Measurements from ENCODE around the gene TMOD4.

Gene TMOD4

GRCh38 chr1:151167116-151167515 lies 8.7 kb downstream of the TMOD4 start:
- no peaks in the 10 kb centered on the region for H3K27me3 ChIP-seq (ENCODE audit: control insufficient read depth in 1 of 2, insufficient read depth in 2 of 2, low read length in 2 of 2)
- no peak overlapping the region for H3K9ac ChIP-seq (ENCODE audit: low read length)
- peak overlapping the region in 1 of 2 donors; percentile 92 for H3K4me3 ChIP-seq (ENCODE audit: low read depth in 1 of 2, low read length in 2 of 2)
- H3K36me3 ChIP-seq (ENCODE audit: insufficient read depth, low read length), result peaks cover 21% of the 10 kb centered on the region
- no peak overlapping the region for H3K27ac ChIP-seq (ENCODE audit: low read depth, low read length)
- H3K4me1 ChIP-seq (ENCODE audit: insufficient read depth, low read length), result peaks cover 22% of the 10 kb centered on the region
- H3K9me3 ChIP-seq (ENCODE audit: low read length), result no peaks in the 10 kb centered on the region

- peak overlapping the region; percentile 80 to 92 for H3K4me3 ChIP-seq (ENCODE audit: low read depth in 1 of 2, low read length in 2 of 2)
- peak overlapping the region; percentile 66 for H3K9ac ChIP-seq (ENCODE audit: low read length)
- H3K27ac ChIP-seq (ENCODE audit: low read depth, low read length), result peak overlapping the region; percentile 83
- peaks cover 26% of the 10 kb centered on the region for H3K36me3 ChIP-seq (ENCODE audit: insufficient read depth, low read length)
- H3K9me3 ChIP-seq (ENCODE audit: low read length), result no peaks in the 10 kb centered on the region
- H3K27me3 ChIP-seq (ENCODE audit: control insufficient read depth in 1 of 2, insufficient read depth in 2 of 2, low read length in 2 of 2), result no peaks in the 10 kb centered on the region
- H3K4me1 ChIP-seq (ENCODE audit: insufficient read depth, low read length), result peaks cover 22% of the 10 kb centered on the region
Observed at GRCh38 chr1:151166505-151166956, 9.2 kb downstream of the TMOD4 start.

GRCh38 chr1:151165738-151166504 lies 9.9 kb downstream of the TMOD4 start, which contains the start of the genes LYSMD1 and SCNM1:
LYSMD1 (minus strand) TSS chr1:151165902; CDS start chr1:151165258, 644 bp downstream.
SCNM1 (plus strand) TSS chr1:151166144; CDS start chr1:151166153, 9 bp downstream.
- Histone ChIP-seq H3K9me3 (ENCODE audit: low read length) (no peaks in the 10 kb centered on the region), H3K9ac (ENCODE audit: low read length) (peak within 1 kb of the TSS; percentile 82), H3K27ac (ENCODE audit: low read depth, low read length) (peak within 1 kb of the TSS; percentile 98), H3K36me3 (ENCODE audit: insufficient read depth, low read length) (peaks cover 31% of the 10 kb centered on the region), H3K4me1 (ENCODE audit: insufficient read depth, low read length) (peaks cover 22% of the 10 kb centered on the region), H3K27me3 (ENCODE audit: control insufficient read depth in 1 of 2, insufficient read depth in 2 of 2, low read length in 2 of 2) (no peaks in the 10 kb centered on the region), H3K4me3 (ENCODE audit: low read depth in 1 of 2, low read length in 2 of 2) (peak within 1 kb of the TSS; percentile 80 to 92)

- no peaks in the 10 kb centered on the region for H3K27me3 ChIP-seq (ENCODE audit: control insufficient read depth in 1 of 2, insufficient read depth in 2 of 2, low read length in 2 of 2)
- no peaks in the 10 kb centered on the region for H3K9me3 ChIP-seq (ENCODE audit: low read length)
- H3K9ac ChIP-seq (ENCODE audit: low read length), result peak overlapping the region; percentile 82
- peak overlapping the region; percentile 58 to 92 for H3K4me3 ChIP-seq (ENCODE audit: low read depth in 1 of 2, low read length in 2 of 2)
- peaks cover 26% of the 10 kb centered on the region for H3K4me1 ChIP-seq (ENCODE audit: insufficient read depth, low read length)
- peak overlapping the region; percentile 98 for H3K27ac ChIP-seq (ENCODE audit: low read depth, low read length)
- H3K36me3 ChIP-seq (ENCODE audit: insufficient read depth, low read length), result peaks cover 36% of the 10 kb centered on the region
Observed at GRCh38 chr1:151165281-151165737, 10.5 kb downstream of the TMOD4 start.

- peak overlapping the region; percentile 58 to 92 for H3K4me3 ChIP-seq (ENCODE audit: low read depth in 1 of 2, low read length in 2 of 2)
- no peaks in the 10 kb centered on the region for H3K9me3 ChIP-seq (ENCODE audit: low read length)
- H3K27me3 ChIP-seq (ENCODE audit: control insufficient read depth in 1 of 2, insufficient read depth in 2 of 2, low read length in 2 of 2), result no peaks in the 10 kb centered on the region
- peaks cover 26% of the 10 kb centered on the region for H3K4me1 ChIP-seq (ENCODE audit: insufficient read depth, low read length)
- H3K9ac ChIP-seq (ENCODE audit: low read length), result peak overlapping the region; percentile 82
- peak overlapping the region; percentile 98 for H3K27ac ChIP-seq (ENCODE audit: low read depth, low read length)
- peaks cover 39% of the 10 kb centered on the region for H3K36me3 ChIP-seq (ENCODE audit: insufficient read depth, low read length)
Observed at GRCh38 chr1:151164732-151165280, 11.0 kb downstream of the TMOD4 start.

- no peak overlapping the region for H3K4me3 ChIP-seq (ENCODE audit: low read depth in 1 of 2, low read length in 2 of 2)
- H3K4me1 ChIP-seq (ENCODE audit: insufficient read depth, low read length), result peaks cover 16% of the 10 kb centered on the region
- H3K9me3 ChIP-seq (ENCODE audit: low read length), result no peaks in the 10 kb centered on the region
- no peak overlapping the region for H3K9ac ChIP-seq (ENCODE audit: low read length)
- H3K27me3 ChIP-seq (ENCODE audit: control insufficient read depth in 1 of 2, insufficient read depth in 2 of 2, low read length in 2 of 2), result no peaks in the 10 kb centered on the region
- peak overlapping the region; percentile 25 for H3K27ac ChIP-seq (ENCODE audit: low read depth, low read length)
- H3K36me3 ChIP-seq (ENCODE audit: insufficient read depth, low read length), result peaks cover 45% of the 10 kb centered on the region
Observed at GRCh38 chr1:151159373-151159772, 16.4 kb downstream of the TMOD4 start.

GRCh38 chr1:151158751-151159251 lies 17.0 kb downstream of the TMOD4 start:
- H3K4me1 ChIP-seq (ENCODE audit: insufficient read depth, low read length), result peaks cover 11% of the 10 kb centered on the region
- no peaks in the 10 kb centered on the region for H3K9me3 ChIP-seq (ENCODE audit: low read length)
- peaks cover 45% of the 10 kb centered on the region for H3K36me3 ChIP-seq (ENCODE audit: insufficient read depth, low read length)
- H3K9ac ChIP-seq (ENCODE audit: low read length), result no peak overlapping the region
- no peak overlapping the region for H3K4me3 ChIP-seq (ENCODE audit: low read depth in 1 of 2, low read length in 2 of 2)
- no peaks in the 10 kb centered on the region for H3K27me3 ChIP-seq (ENCODE audit: control insufficient read depth in 1 of 2, insufficient read depth in 2 of 2, low read length in 2 of 2)
- H3K27ac ChIP-seq (ENCODE audit: low read depth, low read length), result no peak overlapping the region

GRCh38 chr1:151158326-151158725 lies 17.5 kb downstream of the TMOD4 start:
- Histone ChIP-seq H3K9ac (ENCODE audit: low read length) (no peak overlapping the region), H3K36me3 (ENCODE audit: insufficient read depth, low read length) (peaks cover 45% of the 10 kb centered on the region), H3K27ac (ENCODE audit: low read depth, low read length) (no peak overlapping the region), H3K4me3 (ENCODE audit: low read depth in 1 of 2, low read length in 2 of 2) (no peak overlapping the region), H3K27me3 (ENCODE audit: control insufficient read depth in 1 of 2, insufficient read depth in 2 of 2, low read length in 2 of 2) (no peaks in the 10 kb centered on the region), H3K4me1 (ENCODE audit: insufficient read depth, low read length) (peaks cover 9% of the 10 kb centered on the region), H3K9me3 (ENCODE audit: low read length) (no peaks in the 10 kb centered on the region)

GRCh38 chr1:151157067-151157531 lies 18.7 kb downstream of the TMOD4 start:
- Histone ChIP-seq H3K27ac (ENCODE audit: low read depth, low read length) (no peak overlapping the region), H3K9me3 (ENCODE audit: low read length) (no peaks in the 10 kb centered on the region), H3K36me3 (ENCODE audit: insufficient read depth, low read length) (peaks cover 45% of the 10 kb centered on the region), H3K4me3 (ENCODE audit: low read depth in 1 of 2, low read length in 2 of 2) (no peak overlapping the region), H3K4me1 (ENCODE audit: insufficient read depth, low read length) (peaks cover 9% of the 10 kb centered on the region), H3K9ac (ENCODE audit: low read length) (no peak overlapping the region), H3K27me3 (ENCODE audit: control insufficient read depth in 1 of 2, insufficient read depth in 2 of 2, low read length in 2 of 2) (no peaks in the 10 kb centered on the region)

GRCh38 chr1:151156515-151156819 lies 19.3 kb downstream of the TMOD4 start, which contains the start of gene TNFAIP8L2:
TNFAIP8L2 (plus strand) TSS chr1:151156649; CDS start chr1:151158698, 2,049 bp downstream.
- Histone ChIP-seq H3K9ac (ENCODE audit: low read length) (no peak within 1 kb of the TSS), H3K9me3 (ENCODE audit: low read length) (no peaks in the 10 kb centered on the region), H3K4me1 (ENCODE audit: insufficient read depth, low read length) (peaks cover 9% of the 10 kb centered on the region), H3K27me3 (ENCODE audit: control insufficient read depth in 1 of 2, insufficient read depth in 2 of 2, low read length in 2 of 2) (no peaks in the 10 kb centered on the region), H3K36me3 (ENCODE audit: insufficient read depth, low read length) (peaks cover 39% of the 10 kb centered on the region), H3K27ac (ENCODE audit: low read depth, low read length) (peak within 1 kb of the TSS; percentile 35), H3K4me3 (ENCODE audit: low read depth in 1 of 2, low read length in 2 of 2) (no peak within 1 kb of the TSS)

- Histone ChIP-seq H3K27me3 (ENCODE audit: control insufficient read depth in 1 of 2, insufficient read depth in 2 of 2, low read length in 2 of 2) (no peaks in the 10 kb centered on the region), H3K9me3 (ENCODE audit: low read length) (no peaks in the 10 kb centered on the region), H3K27ac (ENCODE audit: low read depth, low read length) (peak overlapping the region; percentile 80), H3K4me1 (ENCODE audit: insufficient read depth, low read length) (peaks cover 30% of the 10 kb centered on the region), H3K4me3 (ENCODE audit: low read depth in 1 of 2, low read length in 2 of 2) (peak overlapping the region in 1 of 2 donors; percentile 97), H3K9ac (ENCODE audit: low read length) (peak overlapping the region; percentile 75), H3K36me3 (ENCODE audit: insufficient read depth, low read length) (no peaks in the 10 kb centered on the region)
Observed at GRCh38 chr1:151147665-151148064, 28.1 kb downstream of the TMOD4 start.
